Measurements from ENCODE around the gene ZC3H6.
"Not testable (repeated sequence)": the region's sequence is repeated elsewhere in the genome, so short reads cannot be mapped to it uniquely, and the experiment has no call there.

Gene ZC3H6

DNA sequence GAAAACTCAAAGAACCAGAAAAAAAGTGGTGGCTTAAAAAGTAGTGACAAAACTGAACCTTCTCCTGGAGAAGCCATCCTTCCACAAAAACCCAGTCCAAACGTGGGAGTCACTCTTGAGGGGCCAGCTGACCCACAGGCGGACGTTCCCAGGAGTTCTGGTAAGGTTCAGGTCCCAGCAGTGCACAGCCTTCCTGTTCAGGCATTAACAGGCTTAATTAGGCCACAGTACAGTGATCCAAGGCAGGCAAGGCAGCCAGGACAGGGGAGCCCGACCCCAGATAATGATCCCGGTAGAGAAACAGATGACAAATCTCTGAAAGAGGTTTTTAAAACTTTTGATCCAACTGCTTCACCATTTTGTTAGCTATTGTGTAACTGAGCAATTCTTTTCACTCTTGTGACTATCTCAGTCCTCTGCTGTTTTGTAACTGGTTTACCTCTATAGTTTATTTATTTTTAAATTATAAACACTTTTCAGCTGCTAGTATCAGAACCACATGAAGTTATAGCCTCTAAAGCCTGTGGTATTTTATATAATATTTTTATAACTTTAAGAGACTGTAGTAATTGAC lies 56.8 kb downstream of the ZC3H6 start:
- no peak for DNase-seq

DNA sequence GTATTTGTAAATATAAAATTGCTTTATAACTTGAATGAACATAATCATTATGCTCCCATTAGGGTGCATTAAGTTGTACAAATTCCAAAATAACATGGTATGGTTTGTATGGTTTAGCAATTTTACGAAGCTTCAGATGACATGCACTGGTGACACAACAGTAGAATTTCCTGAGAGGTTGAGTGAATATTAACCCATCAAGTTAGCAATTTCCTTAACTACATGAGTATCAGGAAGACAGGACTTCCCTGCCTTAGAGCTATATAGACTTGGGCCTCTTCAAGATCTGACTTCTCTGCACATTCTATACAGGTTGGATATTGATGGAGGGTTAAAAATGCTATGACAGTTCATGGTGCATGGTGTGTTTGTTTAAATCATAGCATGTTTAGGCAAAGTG lies 60.2 kb downstream of the ZC3H6 start:
- DNase-seq: no peak

- no peak for DNase-seq
These were observed 64.6 kb downstream of the ZC3H6 start for GRCh38 chr2:112339986-112340385.

DNA sequence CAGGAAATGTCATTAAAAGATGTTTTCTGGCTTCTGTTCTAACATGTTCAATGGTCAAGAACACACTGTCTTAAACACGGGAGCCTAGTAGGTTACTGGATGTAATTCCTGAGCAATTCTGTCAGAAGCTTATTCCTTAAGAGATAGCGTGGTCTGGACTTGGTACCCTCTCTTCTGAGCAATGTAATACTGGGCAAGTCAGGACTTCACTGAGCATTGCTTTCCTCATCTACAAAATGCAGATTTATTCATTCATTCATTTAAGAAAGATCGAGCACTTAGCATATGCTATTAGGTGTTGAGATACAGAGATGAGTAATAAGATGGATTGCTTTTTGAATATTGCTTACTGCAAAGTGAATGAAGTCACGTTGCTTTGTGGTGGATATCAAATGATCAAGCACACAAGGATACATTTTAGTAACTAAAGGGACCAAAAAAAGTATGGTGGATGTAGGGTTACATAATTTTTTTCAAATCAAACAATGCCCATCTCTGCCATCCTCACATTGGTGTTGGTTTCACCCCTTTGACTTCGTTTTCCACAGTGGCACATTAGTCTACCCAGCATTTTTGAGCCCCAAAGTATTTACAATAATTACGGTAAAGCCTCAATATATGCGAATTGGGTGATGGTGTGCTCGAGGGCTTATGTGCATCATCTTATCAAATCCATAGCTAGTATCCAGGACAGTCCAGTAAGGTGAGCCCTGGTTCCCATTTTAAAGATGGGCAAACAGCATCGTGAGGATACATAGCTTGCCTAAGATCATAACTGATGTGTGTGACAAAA lies 65.3 kb downstream of the ZC3H6 start:
- no peak for DNase-seq

- DNase-seq: no peak
These were observed 66.7 kb downstream of the ZC3H6 start for GRCh38 chr2:112342067-112342550.

GRCh38 chr2:112343827-112344585 lies 68.6 kb downstream of the ZC3H6 start:
- DNase-seq: no peak

DNA sequence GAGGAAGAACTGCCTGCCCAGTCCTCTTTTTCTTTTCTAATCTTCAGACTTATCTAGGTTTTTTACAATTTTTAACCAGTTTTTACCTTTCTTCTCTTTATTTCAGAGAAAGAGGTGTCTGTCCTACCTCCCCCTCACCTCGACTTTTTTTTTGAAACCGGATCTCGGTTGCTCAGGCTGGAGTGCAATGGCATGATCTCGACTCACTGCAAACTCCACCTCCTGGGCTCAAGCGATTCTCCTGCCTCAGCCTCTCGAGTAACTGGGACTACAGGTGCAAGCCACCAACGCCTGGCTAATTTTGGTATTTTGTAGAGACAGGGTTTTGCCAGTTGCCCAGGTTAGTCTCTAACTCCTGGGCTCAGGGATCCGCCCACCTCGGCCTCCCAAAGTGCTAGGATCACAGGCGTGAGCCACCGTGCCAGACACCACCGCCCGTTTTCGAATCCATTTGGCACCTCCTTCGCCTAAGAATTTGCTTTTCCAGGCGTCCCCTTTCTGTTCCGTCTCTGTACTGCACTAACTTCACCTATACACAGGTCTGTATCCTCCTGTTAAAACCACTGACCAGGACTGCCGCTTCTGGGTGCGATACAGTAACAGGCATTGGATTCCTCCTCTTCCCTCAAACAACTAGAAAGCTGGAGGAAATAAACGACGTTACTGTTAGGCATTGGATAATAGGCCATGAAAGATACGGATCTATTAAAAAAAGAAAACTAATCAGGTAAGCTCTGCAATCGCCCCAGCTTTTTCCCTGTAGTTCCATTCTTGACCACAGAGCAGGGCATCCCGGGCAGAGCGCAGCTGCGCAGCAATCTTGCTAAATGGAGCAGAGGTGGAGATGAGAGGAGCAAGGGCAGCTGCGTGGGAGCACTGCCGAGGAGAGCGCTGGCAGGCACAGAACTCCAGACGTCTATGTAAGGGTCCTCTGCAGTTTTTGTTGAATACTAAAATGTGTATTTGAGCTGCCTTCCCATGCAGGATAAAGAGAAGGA lies 69.9 kb downstream of the ZC3H6 start:
- DNase-seq: no peak

- DNase-seq: not testable (repeated sequence)
These were observed 76.9 kb downstream of the ZC3H6 start for GRCh38 chr2:112352292-112352691.

DNA sequence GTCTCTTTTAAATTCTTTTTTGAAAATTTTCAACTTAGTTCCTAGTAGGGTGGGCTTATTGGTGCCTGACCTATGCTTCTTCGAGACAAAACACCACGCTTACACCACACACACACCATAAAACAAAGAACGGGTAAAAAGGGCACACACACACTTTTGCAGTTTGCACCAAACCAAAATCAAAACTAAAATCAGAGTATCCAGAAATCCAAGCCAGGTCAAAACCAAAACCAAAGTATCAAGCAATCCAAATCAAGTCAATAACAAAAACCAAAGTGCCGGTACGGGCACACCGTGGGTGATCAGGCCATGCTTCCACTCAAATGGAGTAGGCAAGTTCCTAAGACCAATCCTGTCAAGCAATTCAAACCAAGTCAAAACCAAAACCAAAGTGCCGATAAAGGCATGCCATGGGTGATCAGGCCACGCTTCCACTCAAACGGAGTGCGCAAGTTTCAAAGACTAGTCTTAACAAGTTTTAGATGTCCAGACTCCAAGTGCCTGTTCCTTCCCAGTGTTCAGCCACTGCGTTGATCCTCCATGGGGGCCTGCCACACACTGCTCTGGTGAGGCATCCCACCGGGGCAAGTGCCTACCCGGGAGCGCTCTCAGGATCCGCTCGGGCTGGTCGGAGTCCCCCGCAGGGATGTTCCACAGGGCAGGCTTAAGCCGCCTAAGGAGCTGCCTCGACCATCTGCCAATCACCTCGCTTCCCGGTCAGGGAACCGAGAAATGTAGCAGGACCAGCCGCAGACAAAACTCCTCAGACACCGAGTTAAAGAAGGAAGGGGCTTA lies 77.6 kb downstream of the ZC3H6 start:
- not testable (repeated sequence) for DNase-seq

DNA sequence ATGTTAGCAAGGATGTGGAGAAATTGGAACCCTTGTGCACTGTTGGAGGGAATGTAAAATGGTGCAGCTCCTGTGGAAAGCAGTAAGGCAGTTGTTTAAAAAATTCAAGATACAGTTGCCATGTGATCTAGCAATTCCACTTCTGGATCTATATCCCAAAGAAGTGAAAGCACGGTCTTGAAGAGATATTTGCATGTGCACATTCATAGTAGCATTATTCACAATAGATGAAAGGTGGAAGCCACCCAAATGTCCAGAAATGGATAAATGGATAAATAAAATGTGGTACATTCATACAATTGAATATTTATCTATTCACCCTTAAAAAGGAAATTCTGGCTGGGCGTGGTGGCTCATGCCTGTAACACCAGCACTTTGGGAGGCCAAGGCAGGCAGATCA lies 78.9 kb downstream of the ZC3H6 start:
- DNase-seq: not testable (repeated sequence)

- DNase-seq: not testable (repeated sequence)
These were observed 84.7 kb downstream of the ZC3H6 start for GRCh38 chr2:112360055-112360454.
